ENCODE data around the gene SCUBE1.

SCUBE1 gene

GRCh38 chr22:43325176-43325575 lies 18.0 kb downstream of the SCUBE1 start:
- no peak for DNase-seq

DNA sequence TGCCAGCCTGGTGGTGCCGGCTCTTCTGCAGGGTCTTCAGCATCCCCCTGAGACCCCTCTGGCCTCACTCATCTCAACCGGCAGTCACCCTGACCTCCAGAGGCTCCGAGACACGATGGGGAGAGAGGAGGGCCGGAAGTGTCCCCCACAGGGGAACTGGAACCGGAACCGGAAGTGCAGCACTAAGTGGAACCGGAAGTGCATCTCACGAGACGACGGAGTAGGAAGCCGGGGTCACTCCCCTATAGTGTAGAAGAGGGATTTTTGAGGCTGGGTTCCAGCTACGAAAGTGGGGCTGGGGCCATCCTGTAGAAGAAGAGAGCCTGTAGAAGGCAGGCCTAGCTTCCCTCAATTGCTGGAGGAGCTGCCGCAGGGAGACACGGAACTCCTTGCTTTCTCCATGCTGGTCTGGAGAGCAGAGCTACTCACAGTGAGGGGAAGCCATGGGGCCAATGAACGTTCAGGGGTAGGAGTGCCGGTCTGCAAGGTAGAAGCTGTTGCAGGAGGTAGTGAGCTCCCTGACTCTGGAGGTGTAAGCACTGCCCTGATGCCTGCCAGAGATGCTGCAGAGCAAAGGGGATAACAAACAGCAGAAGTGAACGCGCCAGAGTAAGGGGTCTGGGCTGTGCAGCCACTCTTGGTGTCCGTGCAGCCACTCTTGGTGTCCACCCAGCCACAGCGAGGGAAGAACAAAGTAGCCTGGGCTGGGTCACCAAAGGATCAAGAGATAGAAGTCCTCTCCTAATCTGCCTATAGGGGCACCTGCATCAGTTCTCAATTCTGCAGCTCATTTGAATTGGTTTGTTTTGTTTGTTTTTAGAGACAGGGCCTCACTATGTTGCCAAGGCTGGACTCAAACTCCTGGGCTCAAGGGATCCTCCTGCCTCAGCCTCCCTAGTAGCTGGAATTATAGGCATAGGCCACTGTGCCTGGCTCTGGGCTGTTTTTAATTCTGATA lies 21.9 kb downstream of the SCUBE1 start:
- DNase-seq: no peak

GRCh38 chr22:43319661-43320486 lies 23.3 kb downstream of the SCUBE1 start:
- DNase-seq: no peak

GRCh38 chr22:43317239-43317638 lies 25.9 kb downstream of the SCUBE1 start:
- DNase-seq: no peak

DNA sequence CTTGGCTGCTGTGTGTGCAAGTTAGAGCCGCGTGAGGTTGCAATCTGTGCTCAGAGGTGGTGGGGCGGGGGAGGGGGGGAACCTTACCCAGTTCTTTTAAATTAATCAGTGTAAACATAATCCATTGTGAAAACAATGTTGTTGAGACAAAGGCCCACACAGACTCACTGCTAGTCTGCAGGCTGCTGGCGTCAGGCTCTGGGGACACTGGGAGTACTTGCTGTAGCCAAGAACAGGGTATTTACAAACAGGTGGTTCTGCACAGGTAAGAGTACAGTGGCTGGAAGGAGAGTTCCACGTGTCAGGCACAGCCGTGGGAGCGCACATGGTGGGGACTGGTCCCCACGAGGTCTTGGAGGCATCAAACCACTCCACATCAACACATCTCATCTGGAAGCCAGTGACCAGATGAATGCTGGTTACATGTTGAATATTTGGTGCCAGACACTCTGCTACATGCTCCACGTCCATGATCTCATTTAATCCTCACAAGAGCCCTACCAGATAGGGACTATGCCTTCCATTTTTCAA lies 27.4 kb downstream of the SCUBE1 start:
- no peak for DNase-seq

DNA sequence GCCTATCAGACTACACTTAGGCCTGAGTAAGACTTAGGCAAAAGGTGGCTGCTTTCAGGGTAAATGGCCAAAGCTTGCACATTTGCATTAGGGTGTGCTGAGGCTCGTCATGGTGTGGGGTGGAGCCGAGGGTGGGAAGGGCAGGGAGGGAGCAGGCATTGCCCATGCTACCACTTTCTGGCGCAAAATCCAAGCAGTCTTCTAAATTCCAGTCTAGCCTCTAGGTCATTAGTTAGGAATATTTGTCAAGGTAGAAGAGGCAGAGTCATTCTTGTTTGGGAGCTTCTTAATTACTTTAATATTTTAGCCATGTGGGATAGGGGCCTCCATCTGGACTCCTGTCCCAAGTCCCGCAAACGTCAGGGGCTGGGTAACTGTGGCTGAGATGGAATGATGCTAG lies 28.6 kb downstream of the SCUBE1 start:
- no peak for DNase-seq

GRCh38 chr22:43313890-43314474 lies 29.2 kb downstream of the SCUBE1 start:
- DNase-seq: no peak

- DNase-seq: no peak
Observed at GRCh38 chr22:43313244-43313889, 29.8 kb downstream of the SCUBE1 start.

GRCh38 chr22:43312608-43313007 lies 30.6 kb downstream of the SCUBE1 start:
- DNase-seq: no peak

DNA sequence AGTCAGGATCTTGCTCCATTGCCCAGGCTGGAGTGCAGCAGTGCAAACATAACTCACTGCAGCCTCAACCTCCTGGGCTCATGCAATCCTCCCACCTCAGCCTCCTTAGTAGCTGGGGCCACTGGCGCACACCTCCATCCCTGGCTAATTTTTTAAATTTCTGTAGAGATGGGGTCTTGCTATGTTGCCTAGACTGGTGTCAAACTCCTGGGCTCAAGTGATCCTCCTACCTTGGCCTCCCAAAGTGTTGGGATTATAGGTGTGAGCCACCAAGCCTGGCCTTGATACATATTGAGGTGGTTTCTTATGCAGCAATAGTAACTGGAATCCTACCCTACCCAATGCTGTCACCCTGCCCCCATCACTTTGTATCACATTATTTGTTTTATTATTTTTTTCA lies 32.4 kb downstream of the SCUBE1 start:
- DNase-seq: no peak

GRCh38 chr22:43310311-43310710 lies 32.9 kb downstream of the SCUBE1 start:
- no peak for DNase-seq

DNA sequence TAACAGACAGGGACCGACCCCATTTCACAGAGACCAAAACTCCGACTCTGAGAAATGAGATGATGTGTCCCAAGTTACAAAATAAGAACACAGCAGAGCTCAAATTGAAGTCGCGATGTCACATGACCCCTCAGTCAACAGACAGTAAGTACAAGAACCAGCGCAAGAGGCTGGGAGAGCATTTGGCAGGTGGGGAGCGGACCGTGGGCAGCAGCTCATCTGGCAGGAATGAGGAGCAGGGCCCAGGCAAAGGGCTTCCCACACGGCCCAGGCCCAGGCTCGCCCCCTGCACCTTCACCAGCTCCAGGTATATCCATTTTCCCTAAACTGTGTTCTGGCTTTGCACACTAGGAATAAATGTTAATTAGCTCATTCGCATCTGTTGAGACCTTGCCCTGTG lies 34.3 kb downstream of the SCUBE1 start:
- no peak for DNase-seq

DNA sequence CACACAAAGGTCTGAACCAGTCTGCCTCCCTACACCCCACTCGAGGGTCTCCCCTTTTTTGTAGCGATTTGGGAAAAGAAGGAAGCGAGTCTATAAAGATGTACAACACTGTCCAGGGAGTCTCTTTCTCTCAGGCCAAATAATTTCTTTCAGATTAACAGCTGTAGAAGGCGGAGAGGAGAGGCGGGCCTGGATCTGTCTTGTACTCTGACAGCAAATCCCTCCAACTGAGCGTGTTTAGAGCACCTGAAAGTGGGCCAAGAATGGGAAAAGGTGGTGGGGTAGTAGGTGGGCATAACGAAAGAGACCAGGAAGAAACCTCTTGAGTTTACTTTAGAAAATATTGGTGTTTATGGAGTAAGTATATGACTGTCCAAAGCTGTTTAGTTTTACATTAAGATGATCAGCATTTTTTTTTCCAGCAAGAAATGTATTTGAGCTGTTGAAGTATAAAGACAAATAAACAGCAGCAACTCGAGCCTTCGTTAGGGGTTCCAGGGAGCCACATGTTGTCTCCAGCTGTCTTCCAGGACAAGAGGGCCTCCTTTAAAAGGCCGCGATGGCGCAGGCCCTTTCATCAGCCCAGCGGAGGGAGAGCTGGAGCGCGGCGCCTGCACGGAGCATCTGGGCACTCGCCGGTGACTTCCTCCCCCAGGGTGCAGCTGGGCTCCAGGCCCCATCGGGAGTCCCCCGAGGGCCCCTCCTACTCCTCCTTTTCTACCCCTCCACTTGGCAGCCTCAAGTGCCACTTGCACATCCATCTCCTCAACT lies 34.9 kb downstream of the SCUBE1 start:
- no peak for DNase-seq

DNA sequence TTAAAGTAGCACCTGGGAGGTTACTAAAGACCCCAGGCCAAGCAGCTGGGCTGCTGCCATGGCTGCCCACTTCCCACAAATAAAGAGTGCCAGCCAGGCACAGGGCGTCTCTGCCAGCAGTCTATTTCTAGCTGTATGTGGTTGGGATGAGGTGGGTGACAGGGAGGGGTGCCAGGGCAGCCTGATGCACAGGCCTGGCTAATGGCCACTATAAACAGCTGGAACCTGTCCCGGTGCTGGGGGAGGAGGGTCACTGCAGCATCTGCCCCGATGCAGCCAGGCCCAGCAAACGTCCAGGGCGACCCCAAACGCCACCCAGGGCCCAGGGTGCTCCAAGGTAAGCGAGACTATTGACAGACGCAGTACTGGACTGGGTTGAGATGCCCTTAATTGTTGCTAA lies 37.4 kb downstream of the SCUBE1 start:
- DNase-seq: no peak

DNA sequence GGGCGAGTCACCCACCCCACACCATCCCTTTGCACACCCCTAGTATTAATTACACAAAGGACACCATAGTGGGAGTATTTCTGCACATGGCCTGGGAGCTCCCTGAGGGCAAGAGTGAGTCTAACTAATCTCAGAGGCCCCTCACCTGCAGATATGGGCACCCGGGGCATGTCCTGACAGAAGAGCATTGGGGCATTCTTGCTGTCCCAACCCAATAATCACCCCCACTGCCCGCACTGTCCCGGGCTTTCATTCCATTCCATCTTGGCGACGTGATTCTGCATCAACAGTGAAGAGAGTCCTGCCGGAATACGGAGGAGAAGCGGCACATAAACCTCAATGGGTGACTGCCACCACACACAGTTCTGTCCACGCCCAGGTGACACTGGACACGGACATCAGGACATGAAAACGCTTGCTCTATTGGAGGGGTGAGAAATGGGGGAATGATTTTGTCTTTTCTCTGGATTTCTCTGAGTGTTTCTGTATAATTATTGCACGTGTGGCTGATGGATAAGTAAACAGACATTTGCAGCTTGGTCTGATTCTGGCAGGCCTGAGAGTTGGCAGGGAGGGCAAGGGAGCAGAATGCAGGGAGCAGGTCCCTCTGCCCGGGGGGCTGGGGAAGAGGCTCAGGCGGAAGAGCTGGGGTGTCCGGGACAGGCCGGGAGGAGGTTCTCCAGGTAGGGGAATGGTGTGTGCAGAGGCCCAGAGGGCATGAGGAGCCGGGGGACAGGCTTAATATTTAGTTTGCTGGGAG lies 38.2 kb downstream of the SCUBE1 start:
- DNase-seq: no peak

GRCh38 chr22:43303751-43304150 lies 39.4 kb downstream of the SCUBE1 start:
- DNase-seq: no peak

- no peak for DNase-seq
Observed at GRCh38 chr22:43303166-43303565, 40.0 kb downstream of the SCUBE1 start.

DNA sequence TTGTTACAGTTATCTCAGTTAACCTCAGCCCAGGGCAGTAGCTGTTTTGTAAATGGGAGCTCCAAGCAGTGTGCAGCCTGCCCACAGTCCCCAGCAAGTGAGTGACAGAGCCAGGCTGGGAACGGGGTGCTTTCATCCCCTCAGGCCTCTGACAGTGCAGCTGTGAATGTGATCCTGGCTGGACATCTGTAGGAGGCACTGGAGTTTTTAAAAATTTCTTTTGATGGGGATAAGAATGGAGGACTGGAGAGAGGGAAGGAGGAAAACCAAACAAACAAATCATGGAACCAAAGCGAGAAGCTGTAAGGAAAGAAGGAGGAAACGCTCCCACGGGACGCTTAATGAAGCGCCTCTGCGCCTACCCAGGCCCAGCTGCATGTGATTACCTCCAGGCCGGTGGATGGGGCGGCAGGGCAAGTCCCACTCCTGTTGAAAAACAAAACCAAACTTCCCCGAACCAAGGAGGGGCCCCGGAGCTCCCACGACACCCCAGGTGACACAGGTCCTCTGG lies 40.6 kb downstream of the SCUBE1 start:
- no peak for DNase-seq

- DNase-seq: no peak
Observed at GRCh38 chr22:43301866-43302265, 41.3 kb downstream of the SCUBE1 start.

DNA sequence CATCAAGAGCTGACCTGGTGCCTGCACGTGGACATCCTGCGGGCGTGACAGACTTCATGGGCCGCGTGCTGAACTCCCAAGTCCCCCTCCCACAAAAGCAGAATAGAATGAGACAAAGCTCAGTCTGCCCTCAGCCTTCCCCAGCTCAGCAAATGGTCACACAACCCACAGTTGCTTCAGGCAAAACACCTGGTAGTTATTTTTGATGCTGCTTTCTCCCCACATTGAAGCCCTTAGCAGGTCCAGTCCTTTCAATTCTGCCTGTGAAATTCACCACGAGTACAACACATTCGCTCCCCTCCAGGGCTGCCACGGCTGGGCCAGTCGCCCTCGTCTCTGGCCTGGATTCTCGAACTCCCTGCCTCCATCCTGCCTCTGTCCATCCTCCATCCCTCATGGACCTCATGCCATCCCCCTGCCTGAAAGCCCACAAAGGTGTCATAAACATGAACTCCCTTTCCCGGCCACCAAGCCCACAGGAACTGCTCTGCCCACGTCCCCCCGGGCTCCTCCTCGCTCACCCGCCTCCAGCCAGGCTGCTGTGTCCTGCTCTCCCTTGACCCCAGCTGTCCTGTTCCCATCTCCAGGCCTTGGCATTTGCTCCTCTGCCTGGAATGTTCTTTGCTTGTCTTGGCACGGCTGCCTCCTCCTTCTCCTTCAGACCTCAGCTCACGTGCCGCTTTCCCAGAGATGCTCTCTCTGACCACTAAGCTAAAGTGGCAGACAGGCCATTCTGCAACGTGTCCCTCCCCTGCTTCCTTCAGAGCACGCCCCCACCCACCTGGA lies 42.1 kb downstream of the SCUBE1 start:
- no peak for DNase-seq

Measured in activated CD4-positive, alpha-beta T cell treated with anti-CD3 and anti-CD28 coated beads, Interleukin-2, Interleukin-6, amounts not matched to agents 100 ng/mL and 50 ng/mL, durations not matched to agents 16 hours and 8 hours (primary cell).